Activated T-cell treated with anti-CD3 and anti-CD28 coated beads, Interleukin-2, amount 50 U/mL, for 72 hours (primary cell): ENCODE measurements around the gene ANO10. TPM values are rescaled to one million over a fixed set of nuclear protein-coding genes. Genes with fewer than 3 reads are reported as not detected.

Experiments
- ATAC-seq, 2 donors: fragments of 150-1000 bp; cut with Tn5 transposase; replicated peaks in 1 of 2; 2 replicates each; pipeline ENCODE4 v1.10.0; 2021; ENCODE audit warnings: moderate library complexity in 2 of 2, mild to moderate bottlenecking in 1 of 2
- DNase-seq, 2 donors: peaks; one replicate each; pipeline ENCODE4 v3.0.0; 2021 to 2022; ENCODE audit warnings: mixed read lengths in 1 of 2
- H3K27ac Mint-ChIP-seq: one replicate; pipeline ENCODE4 v1.8.0; 2022; ENCODE audit warnings: mild to moderate bottlenecking, moderate library complexity, mixed read lengths
- H3K27me3 Mint-ChIP-seq: one replicate; pipeline ENCODE4 v1.8.0; 2022; ENCODE audit warnings: low read depth, mixed read lengths
- H3K36me3 Mint-ChIP-seq, 2 donors: one replicate each; pipeline ENCODE4 v1.8.0; 2022; ENCODE audit warnings: mixed read lengths in 2 of 2, mild to moderate bottlenecking in 1 of 2; ENCODE audit not compliant: insufficient read depth in 2 of 2
- H3K4me1 Mint-ChIP-seq: one replicate; pipeline ENCODE4 v1.8.0; 2022; ENCODE audit warnings: low read depth, mixed read lengths
- H3K4me3 Mint-ChIP-seq, 2 donors: one replicate each; pipeline ENCODE4 v1.8.0; 2022; ENCODE audit warnings: mild to moderate bottlenecking in 2 of 2, mixed read lengths in 2 of 2, moderate library complexity in 2 of 2
- H3K9me3 Mint-ChIP-seq, 2 donors: one replicate each; pipeline ENCODE4 v1.8.0; 2022; ENCODE audit warnings: mixed read lengths in 2 of 2
- total RNA-seq, 2 donors: library from RNA; stranded (reverse); gene quantifications; one replicate each; pipeline ENCODE4 v1.2.3, GENCODE V29; 2022

Gene ANO10
- total RNA-seq, 2 donors from 2014 or later: 10.7 to 11.8 TPM

DNA sequence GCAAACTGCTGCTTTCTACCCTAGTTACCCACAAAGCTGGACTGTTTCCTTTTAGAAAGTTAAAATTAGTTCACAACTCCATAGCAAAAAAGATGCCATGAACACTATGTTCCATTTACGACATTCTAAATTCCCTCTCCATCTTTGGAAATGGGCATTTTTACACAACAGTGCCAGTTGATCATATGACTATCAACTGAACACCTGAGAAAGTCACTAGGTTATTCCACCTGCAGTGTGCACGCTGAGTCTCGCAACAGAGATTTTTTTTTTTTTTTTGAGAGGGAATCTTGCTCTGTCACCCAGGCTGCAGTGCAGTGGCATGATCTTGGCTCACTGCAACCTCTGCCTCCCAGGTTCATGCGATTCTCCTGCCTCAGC lies 215.2 kb downstream of the ANO10 start:
- H3K36me3 Mint-ChIP-seq: no peaks in the 10 kb centered on the region
- ATAC-seq (no peak), DNase-seq (no peak)
- H3K4me1 Mint-ChIP-seq: peaks cover 6% of the 10 kb centered on the region
- H3K4me3 Mint-ChIP-seq: no peak overlapping the region
- H3K9me3 Mint-ChIP-seq: no peaks in the 10 kb centered on the region
- no peak overlapping the region for H3K27ac Mint-ChIP-seq
- no peaks in the 10 kb centered on the region for H3K27me3 Mint-ChIP-seq

DNA sequence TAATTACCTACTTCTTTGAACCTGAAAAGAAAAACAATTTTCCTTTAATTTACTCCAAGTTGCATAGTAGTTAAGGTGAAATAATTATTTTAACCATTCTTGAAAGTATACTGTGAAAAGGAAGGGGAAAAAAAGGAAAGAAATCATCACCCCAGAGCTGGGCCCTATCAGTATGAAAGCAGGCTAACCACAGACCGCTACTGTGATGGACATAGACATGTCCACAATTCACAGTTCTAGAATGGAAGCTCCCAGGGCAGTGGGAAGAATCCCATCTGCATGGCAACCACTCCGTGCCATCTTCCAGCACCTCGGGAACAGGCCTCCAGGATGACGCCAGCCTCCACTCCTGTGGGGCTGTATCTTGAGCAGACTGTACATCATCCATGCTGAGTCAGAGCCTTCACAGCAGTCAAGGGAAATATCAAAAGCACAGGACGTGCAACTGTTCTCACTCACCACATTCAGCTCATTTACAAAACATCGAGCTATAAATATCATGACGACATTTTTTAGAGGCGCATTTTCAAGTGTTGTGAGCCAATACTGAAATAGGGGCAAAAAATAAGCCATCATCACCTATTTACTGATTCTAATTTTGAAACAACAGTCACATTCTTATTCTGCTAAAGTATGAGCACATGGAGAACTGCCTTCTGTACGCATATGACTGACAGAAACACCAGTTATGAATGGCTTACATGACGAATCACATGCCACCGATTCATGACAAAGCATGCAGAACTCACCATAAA lies 215.7 kb downstream of the ANO10 start:
- H3K4me3 Mint-ChIP-seq: no peak overlapping the region
- no peaks in the 10 kb centered on the region for H3K36me3 Mint-ChIP-seq
- H3K4me1 Mint-ChIP-seq: peaks cover 6% of the 10 kb centered on the region
- DNase-seq (no peak), ATAC-seq (peak; percentile 69 to 76)
- no peaks in the 10 kb centered on the region for H3K9me3 Mint-ChIP-seq
- no peak overlapping the region for H3K27ac Mint-ChIP-seq
- H3K27me3 Mint-ChIP-seq: no peaks in the 10 kb centered on the region

DNA sequence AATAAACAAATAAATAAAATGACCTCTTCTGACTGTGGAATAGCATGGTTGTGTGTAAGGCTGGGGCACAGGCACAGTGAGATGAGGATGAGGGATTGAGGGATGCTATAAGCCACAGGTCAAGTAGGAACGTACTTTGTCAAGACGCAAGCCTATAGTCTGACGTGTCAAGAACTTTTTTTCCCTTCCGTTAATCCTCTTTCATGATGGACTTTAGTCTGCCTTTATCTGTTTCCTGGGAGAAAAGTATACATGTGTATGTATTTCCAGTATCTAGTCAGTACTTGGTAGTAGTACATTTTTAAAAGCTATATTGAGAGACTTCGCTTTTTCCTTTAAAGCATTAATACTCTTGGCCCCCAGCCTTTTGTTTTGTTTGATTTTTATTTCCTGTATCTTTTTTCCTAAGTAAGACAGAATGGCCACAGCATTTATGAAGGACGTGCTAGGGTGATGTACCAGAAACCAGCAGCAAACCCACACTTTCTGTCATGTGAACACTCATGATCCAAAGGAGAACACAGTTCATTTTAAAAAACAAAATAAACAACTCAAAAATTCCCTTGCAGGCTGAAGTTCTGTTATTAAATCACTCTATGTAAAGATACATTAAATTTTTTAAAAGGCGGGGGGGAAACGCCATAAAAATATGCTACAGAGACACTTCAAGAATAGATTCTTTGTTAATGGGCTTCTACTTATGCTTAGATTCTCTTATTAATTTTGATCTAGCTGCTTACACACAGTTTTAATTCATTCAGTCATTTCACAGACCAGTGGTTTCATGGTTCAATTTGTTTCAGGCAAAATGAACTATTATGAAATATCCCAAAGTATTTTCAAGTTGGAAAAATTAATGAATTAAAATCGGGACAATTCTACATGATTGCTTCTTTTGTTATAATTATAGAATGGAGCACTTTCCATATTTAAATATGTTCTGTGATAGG lies 220.8 kb downstream of the ANO10 start:
- Mint-ChIP-seq H3K36me3 (no peaks in the 10 kb centered on the region), H3K27me3 (no peaks in the 10 kb centered on the region), H3K27ac (no peak overlapping the region), H3K4me3 (no peak overlapping the region), H3K4me1 (peaks cover 4% of the 10 kb centered on the region), H3K9me3 (no peaks in the 10 kb centered on the region)
- no peak for DNase-seq
- no peak for ATAC-seq

DNA sequence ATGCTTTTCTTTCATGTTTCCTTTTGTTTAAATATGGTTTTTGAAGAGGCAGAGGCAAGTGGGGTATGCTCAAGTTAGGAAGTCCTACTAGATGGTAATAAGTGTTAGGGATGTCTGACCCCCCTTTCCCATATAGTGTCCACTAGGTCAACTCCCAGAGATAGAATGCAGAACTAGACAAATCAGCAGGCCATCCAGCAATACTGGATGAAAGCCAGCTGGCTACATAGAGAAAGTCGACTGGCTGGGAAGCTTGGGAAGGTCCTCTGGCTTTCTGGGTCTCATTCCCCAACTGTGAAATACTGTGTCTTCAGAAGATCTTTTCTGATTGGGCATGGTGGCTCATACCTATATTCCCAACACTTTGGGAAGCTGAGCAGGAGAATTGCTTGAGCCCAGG lies 221.6 kb downstream of the ANO10 start:
- H3K27me3 Mint-ChIP-seq: no peaks in the 10 kb centered on the region
- no peaks in the 10 kb centered on the region for H3K4me1 Mint-ChIP-seq
- no peak for ATAC-seq
- H3K27ac Mint-ChIP-seq: no peak overlapping the region
- no peaks in the 10 kb centered on the region for H3K36me3 Mint-ChIP-seq
- H3K4me3 Mint-ChIP-seq: no peak overlapping the region
- no peak for DNase-seq
- no peaks in the 10 kb centered on the region for H3K9me3 Mint-ChIP-seq

GRCh38 chr3:43399034-43399433 lies 222.8 kb downstream of the ANO10 start:
- H3K27ac Mint-ChIP-seq: peak overlapping the region; percentile 67
- peaks cover 2% of the 10 kb centered on the region for H3K4me1 Mint-ChIP-seq
- no peak overlapping the region for H3K4me3 Mint-ChIP-seq
- no peak for DNase-seq
- H3K36me3 Mint-ChIP-seq: no peaks in the 10 kb centered on the region
- no peak for ATAC-seq
- no peaks in the 10 kb centered on the region for H3K27me3 Mint-ChIP-seq
- H3K9me3 Mint-ChIP-seq: no peaks in the 10 kb centered on the region

- H3K4me1 Mint-ChIP-seq: peaks cover 39% of the 10 kb centered on the region
- peaks cover 2 to 8% of the 10 kb centered on the region in 2 donors for H3K9me3 Mint-ChIP-seq
- no peak for ATAC-seq
- H3K36me3 Mint-ChIP-seq: peaks cover 3 to 5% of the 10 kb centered on the region in 2 donors
- peak overlapping the region; percentile 22 for H3K27ac Mint-ChIP-seq
- H3K4me3 Mint-ChIP-seq: no peak overlapping the region
- no peak for DNase-seq
- H3K27me3 Mint-ChIP-seq: no peaks in the 10 kb centered on the region
These were observed 227.7 kb downstream of the ANO10 start for GRCh38 chr3:43394041-43394554.

DNA sequence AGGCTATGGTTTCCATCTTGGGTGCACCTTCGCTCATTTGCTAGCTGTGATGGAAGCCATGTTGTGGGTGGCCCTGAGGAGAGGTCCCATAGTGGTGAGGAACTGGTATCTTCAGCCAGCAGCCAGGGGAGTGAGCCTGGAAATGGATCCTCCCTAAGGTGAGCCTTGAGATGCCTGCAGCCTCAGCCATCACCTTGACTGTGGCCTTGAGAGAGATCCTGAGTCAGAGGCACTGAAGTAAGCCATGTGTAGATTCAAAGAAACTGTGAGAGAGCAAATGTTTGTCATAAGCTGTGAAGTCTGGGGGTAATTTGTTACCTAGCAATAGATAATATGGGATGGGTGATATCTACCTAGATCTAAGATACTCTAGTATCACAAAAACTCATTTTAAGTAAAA lies 230.2 kb downstream of the ANO10 start:
- peaks cover 2 to 8% of the 10 kb centered on the region in 2 donors for H3K9me3 Mint-ChIP-seq
- no peaks in the 10 kb centered on the region for H3K27me3 Mint-ChIP-seq
- peaks cover 3 to 5% of the 10 kb centered on the region in 2 donors for H3K36me3 Mint-ChIP-seq
- H3K4me3 Mint-ChIP-seq: no peak overlapping the region
- DNase-seq: peak in 1 of 2 donors; percentile 21
- H3K27ac Mint-ChIP-seq: peak overlapping the region; percentile 3
- peak in 1 of 2 donors; percentile 37 for ATAC-seq
- peaks cover 52% of the 10 kb centered on the region for H3K4me1 Mint-ChIP-seq

GRCh38 chr3:43390255-43390588 lies 231.6 kb downstream of the ANO10 start:
- H3K36me3 Mint-ChIP-seq: peaks cover 3 to 5% of the 10 kb centered on the region in 2 donors
- peak in 1 of 2 donors; percentile 15 for ATAC-seq
- peaks cover 2 to 8% of the 10 kb centered on the region in 2 donors for H3K9me3 Mint-ChIP-seq
- H3K27ac Mint-ChIP-seq: peak overlapping the region; percentile 81
- peaks cover 52% of the 10 kb centered on the region for H3K4me1 Mint-ChIP-seq
- H3K4me3 Mint-ChIP-seq: peak overlapping the region; percentile 20 to 64
- H3K27me3 Mint-ChIP-seq: no peaks in the 10 kb centered on the region
- no peak for DNase-seq

DNA sequence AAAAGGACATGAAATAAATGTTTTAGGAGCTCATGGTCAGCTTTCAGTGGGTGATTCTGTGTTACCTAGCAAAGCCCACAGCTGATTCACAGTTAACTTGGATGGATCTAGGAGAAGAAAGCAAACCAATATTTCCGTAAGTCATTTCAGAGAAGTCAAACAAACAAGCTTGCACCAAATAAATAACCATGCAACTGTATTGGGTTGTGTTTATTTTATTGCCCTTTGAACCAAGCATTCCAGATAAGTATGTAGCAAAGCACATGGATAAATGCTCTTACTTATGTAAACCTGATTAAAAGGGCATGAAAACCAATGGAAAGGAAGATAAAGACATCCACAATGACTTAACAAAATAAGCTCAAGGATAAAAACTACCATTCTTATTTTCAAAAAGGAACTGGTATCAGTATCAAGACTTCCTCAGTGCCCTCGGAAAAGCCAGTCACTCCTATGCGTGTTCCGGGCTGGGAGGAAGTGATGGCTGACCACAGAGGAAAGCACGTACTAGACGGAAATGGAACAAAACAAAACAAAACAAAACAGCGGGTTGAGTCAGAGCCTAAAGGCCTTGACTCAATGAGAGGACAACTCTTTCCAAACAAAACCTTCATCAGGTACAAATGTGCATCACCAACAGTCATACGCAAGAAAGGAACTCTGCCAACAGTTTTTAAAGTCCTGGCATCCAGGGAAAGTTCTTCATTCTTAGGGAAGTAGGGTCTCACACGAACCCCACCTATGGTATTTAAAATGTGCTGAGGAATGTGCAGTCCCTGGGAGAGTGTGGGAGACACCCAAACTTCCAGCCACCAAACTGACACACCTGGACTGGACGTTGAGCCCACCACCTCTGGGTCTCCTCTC lies 232.2 kb downstream of the ANO10 start:
- Mint-ChIP-seq H3K27ac (peak overlapping the region; percentile 81), H3K4me1 (peaks cover 52% of the 10 kb centered on the region), H3K9me3 (peaks cover 2 to 8% of the 10 kb centered on the region in 2 donors), H3K4me3 (peak overlapping the region; percentile 20 to 64), H3K36me3 (peaks cover 3 to 8% of the 10 kb centered on the region in 2 donors), H3K27me3 (no peaks in the 10 kb centered on the region)
- DNase-seq (peak; percentile 77 to 82), ATAC-seq (peak; percentile 97)

- Mint-ChIP-seq H3K4me3 (peak overlapping the region in 1 of 2 donors; percentile 20), H3K4me1 (peaks cover 49% of the 10 kb centered on the region), H3K9me3 (peaks cover 2 to 10% of the 10 kb centered on the region in 2 donors), H3K27ac (peak overlapping the region; percentile 12), H3K36me3 (peaks cover 3 to 11% of the 10 kb centered on the region in 2 donors), H3K27me3 (no peaks in the 10 kb centered on the region)
- DNase-seq: no peak
- ATAC-seq: no peak
These were observed 232.9 kb downstream of the ANO10 start for GRCh38 chr3:43388915-43389314.

DNA sequence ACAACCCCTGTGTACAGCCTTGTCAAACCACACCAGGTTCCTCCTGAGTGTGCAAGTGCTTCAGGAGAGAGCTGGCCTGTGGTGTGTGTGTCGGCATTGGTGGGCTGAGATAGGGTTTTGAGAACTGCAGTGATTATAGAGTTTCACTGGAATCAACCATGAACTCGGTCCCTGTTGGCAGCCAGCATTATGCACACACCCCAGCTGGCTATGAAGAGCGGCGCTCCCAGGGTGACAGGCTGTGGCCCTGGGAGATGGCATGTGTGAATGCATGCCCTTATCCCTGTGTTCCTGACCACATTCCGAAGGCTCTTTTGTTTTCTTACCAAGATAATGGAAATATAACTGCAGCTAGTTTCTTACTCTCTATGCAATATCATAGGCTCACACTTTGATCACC lies 233.6 kb downstream of the ANO10 start:
- H3K27ac Mint-ChIP-seq: no peak overlapping the region
- peaks cover under 1 to 6% of the 10 kb centered on the region in 2 donors for H3K9me3 Mint-ChIP-seq
- peaks cover 47% of the 10 kb centered on the region for H3K4me1 Mint-ChIP-seq
- no peak for ATAC-seq
- no peak overlapping the region for H3K4me3 Mint-ChIP-seq
- DNase-seq: no peak
- peaks cover 2 to 8% of the 10 kb centered on the region in 2 donors for H3K36me3 Mint-ChIP-seq
- no peaks in the 10 kb centered on the region for H3K27me3 Mint-ChIP-seq

- peaks cover 0 to 3% of the 10 kb centered on the region in 2 donors for H3K9me3 Mint-ChIP-seq
- H3K4me3 Mint-ChIP-seq: no peak overlapping the region
- no peak overlapping the region for H3K27ac Mint-ChIP-seq
- H3K4me1 Mint-ChIP-seq: peaks cover 13% of the 10 kb centered on the region
- ATAC-seq (no peak), DNase-seq (no peak)
- H3K36me3 Mint-ChIP-seq: peaks cover 0 to under 1% of the 10 kb centered on the region in 2 donors
- no peaks in the 10 kb centered on the region for H3K27me3 Mint-ChIP-seq
These were observed 242.5 kb downstream of the ANO10 start for GRCh38 chr3:43379343-43379742.
